Osteoblast (primary cell): ENCODE data around the gene SEH1L. TPM values are rescaled to one million over a fixed set of nuclear protein-coding genes. Genes with fewer than 3 reads are reported as not detected.
A peak's percentile ranks its signal among the peaks of the same experiment; 100 is the strongest.
"Not testable (repeated sequence)": the region's sequence is repeated elsewhere in the genome, so short reads cannot be mapped to it uniquely, and the experiment has no call there.

Source experiments
- DNase-seq: peaks from one replicate; pipeline ENCODE4 v3.0.0; 2011; ENCODE audit warnings: low spot score, mixed read lengths; ENCODE audit not compliant: insufficient read length; ENCODE audit errors: missing footprints
- H2AFZ ChIP-seq: 2 replicates; pipeline ENCODE4 v1.6.0; 2011; ENCODE audit warnings: mild to moderate bottlenecking, low read length
- H3K27ac ChIP-seq: 2 replicates; pipeline ENCODE4 v1.5.1; 2011; ENCODE audit warnings: mild to moderate bottlenecking, low read depth, low read length, moderate library complexity
- H3K27me3 ChIP-seq: 2 replicates; pipeline ENCODE4 v1.6.0; 2012; ENCODE audit warnings: mild to moderate bottlenecking, control low read depth, inconsistent platforms, low read length, moderate library complexity; ENCODE audit not compliant: insufficient read depth
- H3K36me3 ChIP-seq: 2 replicates; pipeline ENCODE4 v1.5.1; 2011; ENCODE audit warnings: mild to moderate bottlenecking, low read length, control low read depth, moderate library complexity; ENCODE audit not compliant: insufficient read depth
- H3K4me1 ChIP-seq: 2 replicates; pipeline ENCODE4 v1.5.1; 2011; ENCODE audit warnings: mild to moderate bottlenecking, low read length, control low read depth, moderate library complexity; ENCODE audit not compliant: insufficient read depth
- H3K4me2 ChIP-seq: 2 replicates; pipeline ENCODE4 v1.6.0; 2011; ENCODE audit warnings: mild to moderate bottlenecking, low read length; ENCODE audit not compliant: insufficient read depth
- H3K4me3 ChIP-seq: fragments of 200-600 bp; sonication (generic); 3 replicates; pipeline ENCODE4 v1.5.1; 2012; ENCODE audit warnings: mild to moderate bottlenecking, low read length, inconsistent platforms; ENCODE audit not compliant: insufficient read depth
- H3K79me2 ChIP-seq: 2 replicates; pipeline ENCODE4 v1.6.0; 2012; ENCODE audit warnings: mild to moderate bottlenecking, low read length, control low read depth, inconsistent platforms; ENCODE audit not compliant: insufficient read depth
- H3K9me3 ChIP-seq: 2 replicates; pipeline ENCODE4 v1.5.1; 2011; ENCODE audit warnings: low read depth, low read length, control low read depth
- H4K20me1 ChIP-seq: 2 replicates; pipeline ENCODE4 v1.6.0; 2012; ENCODE audit warnings: mild to moderate bottlenecking, low read length, control low read depth; ENCODE audit not compliant: insufficient read depth
- CTCF ChIP-seq: IDR thresholded peaks from 2 replicates; pipeline ENCODE4 v1.5.1; 2011; ENCODE audit warnings: mild to moderate bottlenecking, low read depth, low read length, moderate library complexity; ENCODE audit errors: extremely low read depth
- total RNA-seq: library from RNA; depleted of rRNA; stranded (reverse); fragments of >200 nt; gene quantifications from 2 replicates; pipeline ENCODE4 v1.2.3, GENCODE V29; 2012

The SEH1L gene
- 45.7 and 51.0 TPM in 2 replicates for total RNA-seq

GRCh38 chr18:12947285-12948049, at the start of gene SEH1L:
Gene SEH1L (plus strand): TSS chr18:12948011. CDS start chr18:12948122, 111 bp downstream.
- peaks cover 26% of the 10 kb centered on the region for H3K4me1 ChIP-seq
- H3K27ac ChIP-seq, result peak within 1 kb of the TSS; percentile 99
- peak within 1 kb of the TSS; percentile 99 for H3K4me2 ChIP-seq
- peak; percentile 99 for DNase-seq
- H3K36me3 ChIP-seq, result no peaks in the 10 kb centered on the region
- no peaks in the 10 kb centered on the region for H3K9me3 ChIP-seq
- H2AFZ ChIP-seq, result peak within 1 kb of the TSS; percentile 91
- no peaks in the 10 kb centered on the region for H4K20me1 ChIP-seq
- H3K27me3 ChIP-seq, result no peaks in the 10 kb centered on the region
- H3K4me3 ChIP-seq, result peak within 1 kb of the TSS; percentile 99
- no peak for TF ChIP-seq CTCF
- peaks cover 37% of the 10 kb centered on the region for H3K79me2 ChIP-seq

GRCh38 chr18:12901208-12901607, 46.6 kb upstream of the SEH1L start:
- H3K4me1 ChIP-seq, DNase-seq, H3K27me3 ChIP-seq, H3K36me3 ChIP-seq, H3K4me3 ChIP-seq, H3K9me3 ChIP-seq, H3K4me2 ChIP-seq, H2AFZ ChIP-seq, H3K79me2 ChIP-seq, H4K20me1 ChIP-seq, H3K27ac ChIP-seq: not testable (repeated sequence)

- H3K27me3 ChIP-seq, result peaks cover 3% of the 10 kb centered on the region
- no peak overlapping the region for H3K4me2 ChIP-seq
- peak overlapping the region; percentile 67 for H2AFZ ChIP-seq
- peak; percentile 76 for DNase-seq
- no peak for TF ChIP-seq CTCF
- H3K4me3 ChIP-seq, result no peak overlapping the region
- no peaks in the 10 kb centered on the region for H3K9me3 ChIP-seq
- peaks cover 24% of the 10 kb centered on the region for H3K4me1 ChIP-seq
- H4K20me1 ChIP-seq, result no peaks in the 10 kb centered on the region
- H3K27ac ChIP-seq, result no peak overlapping the region
- no peaks in the 10 kb centered on the region for H3K79me2 ChIP-seq
- H3K36me3 ChIP-seq, result no peaks in the 10 kb centered on the region
These were observed 43.7 kb upstream of the SEH1L start for GRCh38 chr18:12904012-12904516.

GRCh38 chr18:12906119-12906518, 41.7 kb upstream of the SEH1L start:
- H3K27me3 ChIP-seq, result no peaks in the 10 kb centered on the region
- no peaks in the 10 kb centered on the region for H3K9me3 ChIP-seq
- no peak overlapping the region for H3K4me3 ChIP-seq
- no peak overlapping the region for H3K27ac ChIP-seq
- TF ChIP-seq CTCF, result no peak
- no peak overlapping the region for H2AFZ ChIP-seq
- no peak overlapping the region for H3K4me2 ChIP-seq
- H3K4me1 ChIP-seq, result peaks cover 24% of the 10 kb centered on the region
- peak; percentile 18 for DNase-seq
- no peaks in the 10 kb centered on the region for H3K36me3 ChIP-seq
- no peaks in the 10 kb centered on the region for H4K20me1 ChIP-seq
- H3K79me2 ChIP-seq, result no peaks in the 10 kb centered on the region
